ENCODE measurements around the gene OR2C3. TPM values are rescaled to one million over a fixed set of nuclear protein-coding genes. Genes with fewer than 3 reads are reported as not detected.
"Not testable (repeated sequence)": the region's sequence is repeated elsewhere in the genome, so short reads cannot be mapped to it uniquely, and the experiment has no call there.

The OR2C3 gene
- total RNA-seq, 1 donor from 2014 or later, result not detected

DNA sequence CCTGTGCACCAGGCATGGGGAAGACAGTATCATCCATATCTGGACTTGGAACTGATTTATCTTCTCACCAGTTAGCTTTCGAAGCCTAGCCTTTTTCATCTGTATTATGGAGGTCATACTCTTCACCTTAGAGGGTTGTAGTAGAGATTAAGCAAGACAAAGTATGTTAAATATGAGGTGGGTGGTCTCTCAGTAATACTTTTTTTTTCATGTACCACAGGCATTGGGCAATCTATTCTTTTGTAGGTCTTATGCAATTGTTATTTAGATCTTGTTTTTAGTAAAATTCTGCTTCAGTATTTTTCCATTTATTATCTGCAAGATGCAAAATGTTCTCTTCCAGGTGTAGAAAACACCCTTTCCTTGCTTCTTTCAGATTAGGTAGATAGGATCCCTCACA, 43.1 kb downstream of the OR2C3 start:
- no peaks in the 10 kb centered on the region for H3K36me3 ChIP-seq
- no peaks in the 10 kb centered on the region for H3K4me1 ChIP-seq
- H3K27ac ChIP-seq, result no peak overlapping the region
- DNase-seq (ENCODE audit: low spot score in 2 of 2), result no peak
- no peak overlapping the region for H3K4me3 ChIP-seq
- H3K9me3 ChIP-seq, result no peaks in the 10 kb centered on the region
- intact Hi-C loops (cut with DNase I), result no loop called here
- TF ChIP-seq, protein P1, sequence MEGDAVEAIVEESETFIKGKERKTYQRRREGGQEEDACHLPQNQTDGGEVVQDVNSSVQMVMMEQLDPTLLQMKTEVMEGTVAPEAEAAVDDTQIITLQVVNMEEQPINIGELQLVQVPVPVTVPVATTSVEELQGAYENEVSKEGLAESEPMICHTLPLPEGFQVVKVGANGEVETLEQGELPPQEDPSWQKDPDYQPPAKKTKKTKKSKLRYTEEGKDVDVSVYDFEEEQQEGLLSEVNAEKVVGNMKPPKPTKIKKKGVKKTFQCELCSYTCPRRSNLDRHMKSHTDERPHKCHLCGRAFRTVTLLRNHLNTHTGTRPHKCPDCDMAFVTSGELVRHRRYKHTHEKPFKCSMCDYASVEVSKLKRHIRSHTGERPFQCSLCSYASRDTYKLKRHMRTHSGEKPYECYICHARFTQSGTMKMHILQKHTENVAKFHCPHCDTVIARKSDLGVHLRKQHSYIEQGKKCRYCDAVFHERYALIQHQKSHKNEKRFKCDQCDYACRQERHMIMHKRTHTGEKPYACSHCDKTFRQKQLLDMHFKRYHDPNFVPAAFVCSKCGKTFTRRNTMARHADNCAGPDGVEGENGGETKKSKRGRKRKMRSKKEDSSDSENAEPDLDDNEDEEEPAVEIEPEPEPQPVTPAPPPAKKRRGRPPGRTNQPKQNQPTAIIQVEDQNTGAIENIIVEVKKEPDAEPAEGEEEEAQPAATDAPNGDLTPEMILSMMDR (IDR thresholded peaks at IDR 0.05), result no peak
- H3K27me3 ChIP-seq, result no peaks in the 10 kb centered on the region

DNA sequence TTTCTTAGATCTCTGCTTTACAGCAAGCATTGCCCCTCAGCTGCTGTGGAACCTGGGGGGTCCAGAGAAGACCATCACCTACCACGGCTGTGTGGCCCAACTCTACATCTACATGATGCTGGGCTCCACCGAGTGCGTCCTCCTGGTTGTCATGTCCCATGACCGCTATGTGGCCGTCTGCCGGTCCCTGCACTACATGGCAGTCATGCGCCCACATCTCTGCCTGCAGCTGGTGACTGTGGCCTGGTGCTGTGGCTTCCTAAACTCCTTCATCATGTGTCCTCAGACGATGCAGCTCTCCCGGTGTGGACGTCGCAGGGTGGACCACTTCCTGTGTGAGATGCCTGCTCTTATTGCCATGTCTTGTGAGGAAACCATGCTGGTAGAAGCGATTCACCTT, 44.9 kb downstream of the OR2C3 start:
- intact Hi-C loops (cut with DNase I), result no loop called here
- Histone ChIP-seq H3K27me3 (no peaks in the 10 kb centered on the region), H3K27ac (no peak overlapping the region), H3K9me3 (no peaks in the 10 kb centered on the region), H3K4me1 (no peaks in the 10 kb centered on the region), H3K36me3 (no peaks in the 10 kb centered on the region), H3K4me3 (no peak overlapping the region)
- TF ChIP-seq, protein P1 (IDR thresholded peaks at IDR 0.05), result no peak
- no peak for DNase-seq (ENCODE audit: low spot score in 2 of 2)

DNA sequence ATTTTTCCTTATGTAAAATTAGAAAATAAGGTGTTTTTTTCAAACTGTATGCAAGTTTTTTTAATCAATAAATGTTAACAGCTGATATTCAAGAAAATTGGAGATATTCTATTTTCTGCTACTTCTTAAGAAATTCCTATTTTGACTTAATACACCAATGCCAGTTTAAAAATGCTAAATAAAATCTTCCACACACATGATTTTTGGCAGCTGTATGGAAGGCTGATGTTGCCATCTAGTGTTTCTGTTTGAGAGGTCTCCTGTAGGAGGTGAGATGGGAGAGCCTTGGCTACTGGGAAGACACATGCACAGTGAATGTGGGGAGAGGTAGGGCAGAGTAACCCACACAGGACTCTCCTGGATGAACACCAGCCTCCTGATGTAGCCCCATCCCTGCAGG, 49.2 kb downstream of the OR2C3 start:
- H3K4me3 ChIP-seq, result no peak overlapping the region
- no peaks in the 10 kb centered on the region for H3K36me3 ChIP-seq
- H3K4me1 ChIP-seq, result no peaks in the 10 kb centered on the region
- DNase-seq (ENCODE audit: low spot score in 2 of 2), result no peak
- H3K27ac ChIP-seq, result no peak overlapping the region
- TF ChIP-seq, protein P1 (IDR thresholded peaks at IDR 0.05), result peak; percentile 31 to 50 (median 40)
- no peaks in the 10 kb centered on the region for H3K27me3 ChIP-seq
- intact Hi-C loops (cut with DNase I), result loop anchor here (5.0 kb wide), 2 partner anchors 95 to 115 kb away; no protein-coding TSS in a partner anchor
- no peaks in the 10 kb centered on the region for H3K9me3 ChIP-seq

DNA sequence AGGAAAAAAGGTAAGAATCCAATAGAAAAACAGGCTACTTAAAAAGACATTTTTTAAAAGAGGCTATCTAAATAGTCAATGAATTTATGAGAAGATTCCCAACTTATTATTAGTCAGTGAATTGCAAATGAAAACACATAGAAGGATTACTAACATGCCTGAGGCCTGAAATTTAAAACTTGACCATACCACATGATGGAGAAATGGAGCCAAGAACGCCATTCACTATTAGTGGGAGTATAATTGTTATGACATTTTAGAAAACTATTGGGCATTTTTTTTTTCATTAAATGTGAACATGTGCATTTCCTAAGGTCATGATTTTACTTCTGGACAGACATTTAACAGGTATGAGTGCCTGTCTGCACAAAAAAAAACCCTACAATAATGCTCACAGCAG, 53.5 kb downstream of the OR2C3 start:
- no peak overlapping the region for H3K4me3 ChIP-seq
- no peaks in the 10 kb centered on the region for H3K36me3 ChIP-seq
- no peaks in the 10 kb centered on the region for H3K4me1 ChIP-seq
- TF ChIP-seq, protein P1 (IDR thresholded peaks at IDR 0.05), result no peak
- no peaks in the 10 kb centered on the region for H3K27me3 ChIP-seq
- no peak overlapping the region for H3K27ac ChIP-seq
- no peaks in the 10 kb centered on the region for H3K9me3 ChIP-seq
- no peak for DNase-seq (ENCODE audit: low spot score in 2 of 2)
- intact Hi-C loops (cut with DNase I), result no loop called here

DNA sequence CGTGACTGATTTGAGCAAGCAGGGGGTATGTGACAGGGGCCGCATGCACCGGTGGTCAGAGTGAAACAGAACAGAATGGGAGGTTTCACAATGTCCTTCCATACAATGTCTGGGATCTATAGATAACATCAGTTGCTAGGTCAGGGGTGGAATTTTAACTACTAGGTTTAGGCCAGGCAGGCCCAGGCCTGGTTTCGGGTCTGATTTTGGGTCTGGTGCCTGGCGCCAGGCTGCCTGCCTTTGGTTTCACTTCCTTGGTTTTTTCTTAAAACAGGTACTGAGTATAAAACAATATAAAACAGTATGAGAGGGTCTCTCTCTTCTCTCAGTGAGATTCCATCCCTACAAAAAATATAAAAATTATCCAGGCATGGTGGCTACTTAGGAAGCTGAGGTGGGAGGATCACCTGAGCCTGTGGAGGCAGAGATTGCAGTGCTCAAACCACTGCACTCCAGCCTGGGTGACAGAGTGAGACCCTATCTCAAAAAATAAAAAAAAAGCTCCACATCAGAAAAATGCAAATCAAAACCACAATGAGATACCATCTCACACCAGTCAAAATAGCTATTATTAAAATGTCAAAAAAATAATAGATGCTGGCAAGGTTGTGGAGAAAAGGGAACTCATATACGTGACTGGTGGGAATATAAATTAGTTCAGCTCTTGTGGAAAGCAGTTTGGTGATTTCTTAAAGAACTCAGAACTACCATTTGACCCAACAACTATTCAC, 59.7 kb downstream of the OR2C3 start:
- H3K4me3 ChIP-seq; H3K27me3 ChIP-seq; H3K4me1 ChIP-seq; H3K36me3 ChIP-seq; DNase-seq (ENCODE audit: low spot score in 2 of 2); intact Hi-C loops (cut with DNase I); H3K9me3 ChIP-seq; H3K27ac ChIP-seq: not testable (repeated sequence)

DNA sequence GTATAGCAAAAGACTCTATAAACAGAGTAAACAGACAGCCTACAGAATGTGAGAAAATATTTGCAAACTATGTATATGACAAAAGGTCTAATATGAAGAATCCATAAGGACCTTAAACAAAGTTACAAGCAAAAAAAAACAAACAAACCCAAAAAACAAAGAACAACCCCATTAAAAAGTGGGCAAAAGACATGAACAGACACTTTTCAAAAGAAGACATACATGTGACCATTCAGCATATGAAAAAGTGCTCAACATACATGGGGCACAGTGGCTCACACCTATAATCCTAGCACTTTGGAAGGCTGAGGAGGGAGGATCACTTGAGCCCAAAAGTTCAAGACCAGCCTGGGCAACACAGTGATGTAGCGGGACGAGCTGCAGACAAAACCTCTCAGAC, 60.4 kb downstream of the OR2C3 start:
- H3K27me3 ChIP-seq, result no peaks in the 10 kb centered on the region
- H3K27ac ChIP-seq, result no peak overlapping the region
- H3K9me3 ChIP-seq, result no peaks in the 10 kb centered on the region
- no peaks in the 10 kb centered on the region for H3K4me1 ChIP-seq
- intact Hi-C loops (cut with DNase I), result no loop called here
- DNase-seq (ENCODE audit: low spot score in 2 of 2), result no peak
- TF ChIP-seq, protein P1 (IDR thresholded peaks at IDR 0.05), result no peak
- no peaks in the 10 kb centered on the region for H3K36me3 ChIP-seq
- no peak overlapping the region for H3K4me3 ChIP-seq

Other genes with a start within 250 kb of the OR2C3 start
- 38.5 TPM for gene ZNF496, start 204.6 kb downstream of the OR2C3 start, total RNA-seq
- gene NLRP3, start 120.3 kb downstream of the OR2C3 start, total RNA-seq, result 0.11 TPM
- not detected for gene OR2B11, start 78.3 kb downstream of the OR2C3 start, total RNA-seq
- gene GCSAML, start 12.7 kb upstream of the OR2C3 start, total RNA-seq, result not detected
- gene OR2G2, start 51.9 kb upstream of the OR2C3 start, total RNA-seq, result not detected
- not detected for gene OR2G3, start 69.1 kb upstream of the OR2C3 start, total RNA-seq
- not detected for gene OR13G1, start 143.3 kb upstream of the OR2C3 start, total RNA-seq
- gene OR6F1, start 180.2 kb upstream of the OR2C3 start, total RNA-seq, result not detected
- not detected for gene OR14K1, start 202.2 kb upstream of the OR2C3 start, total RNA-seq
- not detected for gene OR14A2, start 211.7 kb upstream of the OR2C3 start, total RNA-seq
- not detected for gene OR1C1, start 224.1 kb upstream of the OR2C3 start, total RNA-seq